ENCODE measurements around the gene SLC12A2. TPM values are rescaled to one million over a fixed set of nuclear protein-coding genes. Genes with fewer than 3 reads are reported as not detected.

SLC12A2 gene
- total RNA-seq, 2 donors from 2014 or later: 51.3 to 195 TPM

GRCh38 chr5:128092144-128092543 lies 8.6 kb downstream of the SLC12A2 start:
- Histone ChIP-seq H3K27ac (no peak overlapping the region), H3K4me3 (no peak overlapping the region), H3K27me3 (replicated peaks; ENCODE audit: insufficient read depth) (no peaks in the 10 kb centered on the region), H3K36me3 (no peaks in the 10 kb centered on the region), H3K9me3 (no peaks in the 10 kb centered on the region), H3K4me1 (replicated peaks) (no peaks in the 10 kb centered on the region)
- no peak for DNase-seq (ENCODE audit: low spot score)
- 92% methylated on average over 4 of the region's 4 CpGs for WGBS
- TF ChIP-seq POLR2A (IDR thresholded peaks at IDR 0.05): no peak
- TF ChIP-seq POLR2AphosphoS5 (IDR thresholded peaks at IDR 0.05): no peak
- TF ChIP-seq CTCF (IDR thresholded peaks at IDR 0.05): no peak
- intact Hi-C loops (cut with DNase I): no loop called here

- no peak for DNase-seq (ENCODE audit: low spot score)
- WGBS: 88% methylated on average over 4 of the region's 4 CpGs
- Histone ChIP-seq H3K27me3 (replicated peaks; ENCODE audit: insufficient read depth) (no peaks in the 10 kb centered on the region), H3K27ac (no peak overlapping the region), H3K36me3 (no peaks in the 10 kb centered on the region), H3K9me3 (no peaks in the 10 kb centered on the region), H3K4me1 (replicated peaks) (no peaks in the 10 kb centered on the region), H3K4me3 (no peak overlapping the region)
- intact Hi-C loops (cut with DNase I): no loop called here
- TF ChIP-seq CTCF (IDR thresholded peaks at IDR 0.05): no peak
- no peak for TF ChIP-seq POLR2A (IDR thresholded peaks at IDR 0.05)
- TF ChIP-seq POLR2AphosphoS5 (IDR thresholded peaks at IDR 0.05): no peak
These were observed 9.8 kb downstream of the SLC12A2 start for GRCh38 chr5:128093368-128093767.

- Histone ChIP-seq H3K4me1 (replicated peaks) (no peaks in the 10 kb centered on the region), H3K36me3 (no peaks in the 10 kb centered on the region), H3K9me3 (no peaks in the 10 kb centered on the region), H3K27ac (no peak overlapping the region), H3K27me3 (replicated peaks; ENCODE audit: insufficient read depth) (no peaks in the 10 kb centered on the region), H3K4me3 (no peak overlapping the region)
- intact Hi-C loops (cut with DNase I): no loop called here
- DNase-seq (ENCODE audit: low spot score): no peak
- 97% methylated on average over 1 of the region's 1 CpG for WGBS
- TF ChIP-seq CTCF (IDR thresholded peaks at IDR 0.05): no peak
- no peak for TF ChIP-seq POLR2A (IDR thresholded peaks at IDR 0.05)
These were observed 13.7 kb downstream of the SLC12A2 start for GRCh38 chr5:128097224-128097623.

- H3K36me3 ChIP-seq: no peaks in the 10 kb centered on the region
- DNase-seq (ENCODE audit: low spot score): no peak
- intact Hi-C loops (cut with DNase I): no loop called here
- no peak overlapping the region for H3K4me3 ChIP-seq
- H3K9me3 ChIP-seq: no peaks in the 10 kb centered on the region
- H3K27ac ChIP-seq: no peak overlapping the region
- H3K4me1 ChIP-seq (replicated peaks): no peaks in the 10 kb centered on the region
- TF ChIP-seq CTCF (IDR thresholded peaks at IDR 0.05): no peak
- no peaks in the 10 kb centered on the region for H3K27me3 ChIP-seq (replicated peaks; ENCODE audit: insufficient read depth)
These were observed 14.2 kb downstream of the SLC12A2 start for GRCh38 chr5:128097781-128098180.

GRCh38 chr5:128099944-128100343 lies 16.4 kb downstream of the SLC12A2 start:
- Histone ChIP-seq H3K27me3 (replicated peaks; ENCODE audit: insufficient read depth) (no peaks in the 10 kb centered on the region), H3K4me1 (replicated peaks) (no peaks in the 10 kb centered on the region), H3K36me3 (no peaks in the 10 kb centered on the region), H3K9me3 (no peaks in the 10 kb centered on the region), H3K4me3 (no peak overlapping the region), H3K27ac (no peak overlapping the region)
- TF ChIP-seq CTCF (IDR thresholded peaks at IDR 0.05): no peak
- no peak for TF ChIP-seq POLR2A (IDR thresholded peaks at IDR 0.05)
- TF ChIP-seq POLR2AphosphoS5 (IDR thresholded peaks at IDR 0.05): no peak
- 87% methylated on average over 5 of the region's 5 CpGs for WGBS
- DNase-seq (ENCODE audit: low spot score): no peak
- intact Hi-C loops (cut with DNase I): no loop called here

Measured in prostate gland (tissue), 2 donors.